GM18951 (cell line): Measurements from ENCODE around the gene EFL1.

ENCODE experiments used
- POLR2A ChIP-seq: IDR thresholded peaks from 4 replicates; pipeline ENCODE4 v1.6.1; 2011; ENCODE audit warnings: mild to moderate bottlenecking; ENCODE audit not compliant: insufficient read length, insufficient read depth; ENCODE audit errors: extremely low read depth
- in situ Hi-C: fragments of 300-500 bp; cut with MboI; formaldehyde crosslinking; loops from one replicate; pipeline ENCODE4 v1.12.0; 2022; ENCODE audit warnings: low sequenced_read_pairs, mixed read lengths, inconsistent platforms; ENCODE audit not compliant: unreplicated experiment

EFL1 gene

GRCh38 chr15:82168296-82168695, 94.2 kb downstream of the EFL1 start:
- no peak for TF ChIP-seq POLR2A
- in situ Hi-C loops, result no loop called here

- no peak for TF ChIP-seq POLR2A
- in situ Hi-C loops, result no loop called here
Observed at GRCh38 chr15:82165948-82166376, 96.6 kb downstream of the EFL1 start.

DNA sequence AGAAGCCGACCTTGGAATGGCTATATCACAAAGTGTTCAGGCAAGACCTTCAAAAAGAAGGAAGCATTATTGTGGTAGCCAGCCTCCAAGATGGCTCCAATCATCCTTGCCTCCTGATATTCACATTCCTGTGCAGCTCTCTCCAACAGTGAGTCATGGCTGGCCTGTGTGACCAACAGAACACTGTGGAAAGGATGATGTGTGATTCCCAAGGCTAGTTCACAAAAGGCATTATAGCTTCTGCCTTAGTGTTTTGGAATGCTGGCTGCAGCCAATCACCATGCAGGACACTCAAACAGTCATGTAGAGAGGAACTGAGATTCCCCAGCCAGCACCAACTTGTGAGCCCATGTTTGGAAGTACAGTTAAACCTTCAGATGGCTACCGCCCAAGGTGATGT, 102.6 kb downstream of the EFL1 start:
- TF ChIP-seq POLR2A, result no peak
- in situ Hi-C loops, result no loop called here

DNA sequence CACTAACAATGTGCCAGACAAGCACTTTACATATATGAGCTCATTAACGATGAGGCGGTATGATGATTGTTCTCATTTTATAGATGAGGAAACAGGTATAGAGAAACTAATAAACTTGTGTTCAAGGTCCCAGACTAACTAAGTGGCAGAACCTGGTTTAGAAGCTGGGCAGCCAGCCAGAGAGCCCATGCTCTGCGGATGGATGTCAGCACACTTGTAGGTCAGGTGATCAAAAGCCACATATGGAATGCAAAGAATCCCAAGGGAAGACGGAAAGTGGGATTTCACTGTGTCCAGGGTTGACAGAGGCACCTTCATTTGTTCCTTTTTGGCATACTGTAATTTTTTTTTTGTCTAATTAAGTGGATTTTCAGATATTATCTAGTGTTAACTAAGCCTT, 103.7 kb downstream of the EFL1 start:
- in situ Hi-C loops, result no loop called here
- no peak for TF ChIP-seq POLR2A

DNA sequence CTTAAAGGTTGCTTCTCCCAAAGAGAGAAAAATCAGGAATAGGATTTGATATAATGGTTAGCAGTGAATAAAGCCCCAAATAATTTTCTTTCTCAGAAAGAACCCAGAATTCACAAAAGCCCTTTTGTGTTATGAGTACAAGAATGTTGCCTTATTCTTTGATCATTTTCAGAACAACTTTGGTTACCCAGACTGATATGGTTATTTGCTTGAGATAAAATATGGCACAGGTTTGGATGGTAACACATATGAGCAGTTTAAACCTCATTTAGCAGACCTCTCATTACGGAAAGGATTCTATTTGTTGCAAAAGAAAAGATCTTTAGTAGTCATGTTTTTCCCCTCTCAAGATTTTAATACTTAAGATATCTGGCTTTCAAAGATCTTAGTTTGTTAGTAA, 111.9 kb downstream of the EFL1 start:
- no peak for TF ChIP-seq POLR2A
- in situ Hi-C loops, result no loop called here

DNA sequence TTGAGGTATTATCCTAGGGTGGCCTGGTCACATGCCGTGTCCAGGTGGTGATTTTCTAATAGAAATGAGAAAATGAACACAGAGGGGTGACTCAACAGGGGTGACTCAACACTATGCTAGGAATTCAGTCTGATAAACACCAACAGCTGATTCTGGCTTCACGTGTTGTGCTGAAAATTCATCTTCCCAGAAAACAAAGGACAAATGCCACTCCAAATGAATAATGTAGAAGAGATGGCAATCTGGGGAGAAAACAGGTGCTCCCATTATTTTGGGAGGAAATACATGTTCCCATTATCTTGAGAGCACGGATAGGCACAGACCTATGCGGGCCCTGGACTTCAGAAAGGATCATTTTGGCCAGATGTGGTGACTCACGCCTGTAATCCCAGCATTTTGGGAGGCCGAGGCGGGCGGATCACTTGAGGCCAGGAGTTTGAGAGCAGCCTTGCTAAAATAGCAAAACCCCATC, 115.5 kb downstream of the EFL1 start:
- TF ChIP-seq POLR2A, result no peak
- in situ Hi-C loops, result no loop called here

- in situ Hi-C loops, result no loop called here
- no peak for TF ChIP-seq POLR2A
Observed at GRCh38 chr15:82146576-82146975, 116.0 kb downstream of the EFL1 start.

- TF ChIP-seq POLR2A, result no peak
- in situ Hi-C loops, result no loop called here
Observed at GRCh38 chr15:82143390-82144385, 118.8 kb downstream of the EFL1 start.

GRCh38 chr15:82140886-82141285, 121.6 kb downstream of the EFL1 start:
- in situ Hi-C loops, result no loop called here

DNA sequence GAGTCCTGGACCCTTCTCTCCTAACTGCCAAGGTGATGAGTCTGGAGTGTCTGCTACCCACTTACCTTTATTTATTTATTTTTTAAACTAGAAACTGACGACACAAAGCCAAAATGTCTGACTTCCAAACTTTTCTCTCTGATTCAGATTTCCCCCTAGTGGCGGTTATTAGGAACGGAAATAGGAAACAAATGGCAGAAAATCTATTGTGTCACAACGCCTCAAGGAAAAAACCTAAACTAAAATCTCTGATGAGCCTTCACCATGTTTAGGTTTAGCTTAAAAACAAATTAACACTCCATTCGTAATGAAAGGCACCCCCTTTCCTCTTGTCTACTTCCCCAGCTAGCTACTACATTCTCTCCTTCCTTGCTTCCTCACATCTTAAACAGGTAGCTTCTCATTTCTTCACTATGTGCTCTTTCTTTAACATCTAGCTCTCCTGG, 122.7 kb downstream of the EFL1 start:
- in situ Hi-C loops, result no loop called here

More at GRCh38 chr15:82140886-82141285, 121.6 kb downstream of the EFL1 start:
- TF ChIP-seq POLR2A, result no peak

DNA sequence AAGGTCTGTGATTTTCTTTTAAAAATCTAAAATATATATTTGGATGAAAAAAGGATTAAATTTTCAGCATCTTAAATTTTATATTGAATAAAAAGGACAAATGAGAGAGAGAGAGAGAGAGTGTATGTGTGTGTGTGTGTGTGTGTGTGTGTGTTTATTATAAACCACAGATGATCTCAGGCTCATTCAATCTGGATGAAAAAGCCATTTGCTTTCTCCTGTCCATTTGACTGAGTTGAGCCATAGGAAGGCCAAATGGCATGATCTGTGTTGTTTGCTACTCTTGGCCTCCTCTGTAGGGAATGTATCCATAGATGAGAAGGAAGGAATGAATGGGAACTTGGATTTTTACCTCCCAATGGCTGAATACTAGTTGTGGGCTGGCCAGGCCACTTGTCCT, 124.2 kb downstream of the EFL1 start:
- no peak for TF ChIP-seq POLR2A
- in situ Hi-C loops, result no loop called here

More for the DNA sequence above, 122.7 kb downstream of the EFL1 start:
- no peak for TF ChIP-seq POLR2A

DNA sequence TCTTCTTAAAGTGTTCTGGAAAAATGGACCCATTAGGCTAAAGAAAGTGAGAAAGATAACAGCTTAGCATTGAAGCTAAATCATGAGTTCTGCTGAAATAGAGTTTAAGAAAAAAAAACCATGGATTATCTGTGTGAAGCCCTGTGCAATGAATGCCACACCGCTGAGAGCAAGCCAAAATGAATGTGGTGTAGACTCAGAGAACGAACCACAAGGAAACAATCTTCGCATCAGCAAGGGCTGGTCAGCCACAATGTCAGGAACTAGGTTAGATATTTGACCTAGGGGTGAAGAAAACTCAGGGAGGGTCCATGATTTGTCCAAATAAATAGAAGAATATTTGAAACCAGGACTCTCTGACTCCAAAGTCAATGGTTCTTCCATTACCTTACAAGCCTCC, 125.3 kb downstream of the EFL1 start:
- TF ChIP-seq POLR2A, result no peak
- in situ Hi-C loops, result no loop called here

GRCh38 chr15:82136120-82136519, 126.4 kb downstream of the EFL1 start:
- TF ChIP-seq POLR2A, result no peak
- in situ Hi-C loops, result no loop called here

DNA sequence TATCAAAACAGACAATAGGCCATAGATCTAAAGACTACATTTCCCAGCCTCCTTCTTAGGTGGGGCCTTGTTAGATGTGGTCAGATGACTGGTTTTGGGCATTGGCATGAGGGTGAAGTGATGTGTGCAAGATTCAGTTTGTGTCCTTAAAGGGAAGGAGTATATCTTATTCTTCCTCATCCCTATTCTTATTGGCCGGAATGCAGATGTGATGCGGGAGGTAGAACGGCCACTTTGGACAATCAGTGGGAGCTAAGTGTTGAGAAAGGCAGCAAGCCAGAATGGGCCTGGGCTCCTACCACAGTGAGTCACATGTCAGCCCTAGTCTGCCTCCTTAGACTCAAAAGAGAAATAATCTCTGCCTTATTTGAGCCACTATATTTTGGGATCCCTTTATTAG, 126.9 kb downstream of the EFL1 start:
- no peak for TF ChIP-seq POLR2A
- in situ Hi-C loops, result no loop called here
